Measurements from ENCODE around the gene EXOC6.

Gene EXOC6

GRCh38 chr10:92813979-92814378 lies 34.3 kb upstream of the EXOC6 start:
- H2AFZ ChIP-seq (ENCODE audit: low read depth) = no peak overlapping the region
- no peak for TF ChIP-seq CTCF (conservative IDR thresholded peaks at IDR 0.05; ENCODE audit: low read depth, low read length)
- H3K27ac ChIP-seq = no peak overlapping the region
- no peaks in the 10 kb centered on the region for H3K79me2 ChIP-seq (ENCODE audit: insufficient read depth, low read depth)
- H3K4me3 ChIP-seq (IDR thresholded peaks at IDR 0.05; ENCODE audit: insufficient read depth, low read depth, low read length) = no peak overlapping the region
- H3K4me2 ChIP-seq = no peak overlapping the region
- no peaks in the 10 kb centered on the region for H4K20me1 ChIP-seq (ENCODE audit: insufficient read depth)
- H3K36me3 ChIP-seq (ENCODE audit: insufficient read depth) = no peaks in the 10 kb centered on the region
- peaks cover 9% of the 10 kb centered on the region for H3K4me1 ChIP-seq (ENCODE audit: low read depth, poor library complexity, severe bottlenecking)
- H3K27me3 ChIP-seq (ENCODE audit: insufficient read depth, low read depth) = no peaks in the 10 kb centered on the region
- no peak overlapping the region for H3K9ac ChIP-seq

- H3K4me2 ChIP-seq = no peak overlapping the region
- no peaks in the 10 kb centered on the region for H3K79me2 ChIP-seq (ENCODE audit: insufficient read depth, low read depth)
- H3K4me1 ChIP-seq (ENCODE audit: low read depth, poor library complexity, severe bottlenecking) = peaks cover 1% of the 10 kb centered on the region
- no peaks in the 10 kb centered on the region for H3K36me3 ChIP-seq (ENCODE audit: insufficient read depth)
- no peak overlapping the region for H2AFZ ChIP-seq (ENCODE audit: low read depth)
- no peaks in the 10 kb centered on the region for H3K27me3 ChIP-seq (ENCODE audit: insufficient read depth, low read depth)
- no peak overlapping the region for H3K27ac ChIP-seq
- H4K20me1 ChIP-seq (ENCODE audit: insufficient read depth) = no peaks in the 10 kb centered on the region
- no peak for TF ChIP-seq CTCF (conservative IDR thresholded peaks at IDR 0.05; ENCODE audit: low read depth, low read length)
- no peak overlapping the region for H3K9ac ChIP-seq
- H3K4me3 ChIP-seq (IDR thresholded peaks at IDR 0.05; ENCODE audit: insufficient read depth, low read depth, low read length) = no peak overlapping the region
Measured at GRCh38 chr10:92814790-92815189, 33.5 kb upstream of the EXOC6 start.

GRCh38 chr10:92816091-92816531 lies 32.2 kb upstream of the EXOC6 start:
- H3K9ac ChIP-seq = no peak overlapping the region
- no peaks in the 10 kb centered on the region for H3K36me3 ChIP-seq (ENCODE audit: insufficient read depth)
- TF ChIP-seq CTCF (conservative IDR thresholded peaks at IDR 0.05; ENCODE audit: low read depth, low read length) = no peak
- no peaks in the 10 kb centered on the region for H3K79me2 ChIP-seq (ENCODE audit: insufficient read depth, low read depth)
- H3K4me1 ChIP-seq (ENCODE audit: low read depth, poor library complexity, severe bottlenecking) = no peaks in the 10 kb centered on the region
- no peak overlapping the region for H2AFZ ChIP-seq (ENCODE audit: low read depth)
- H3K4me2 ChIP-seq = no peak overlapping the region
- H3K27ac ChIP-seq = no peak overlapping the region
- no peaks in the 10 kb centered on the region for H4K20me1 ChIP-seq (ENCODE audit: insufficient read depth)
- no peak overlapping the region for H3K4me3 ChIP-seq (IDR thresholded peaks at IDR 0.05; ENCODE audit: insufficient read depth, low read depth, low read length)
- H3K27me3 ChIP-seq (ENCODE audit: insufficient read depth, low read depth) = no peaks in the 10 kb centered on the region

GRCh38 chr10:92822060-92822634 lies 26.2 kb upstream of the EXOC6 start:
- H3K79me2 ChIP-seq (ENCODE audit: insufficient read depth, low read depth) = no peaks in the 10 kb centered on the region
- H2AFZ ChIP-seq (ENCODE audit: low read depth) = no peak overlapping the region
- no peak overlapping the region for H3K4me3 ChIP-seq (IDR thresholded peaks at IDR 0.05; ENCODE audit: insufficient read depth, low read depth, low read length)
- no peak for TF ChIP-seq CTCF (conservative IDR thresholded peaks at IDR 0.05; ENCODE audit: low read depth, low read length)
- H3K27ac ChIP-seq = no peak overlapping the region
- no peak overlapping the region for H3K4me2 ChIP-seq
- H3K9ac ChIP-seq = no peak overlapping the region
- H4K20me1 ChIP-seq (ENCODE audit: insufficient read depth) = no peaks in the 10 kb centered on the region
- H3K27me3 ChIP-seq (ENCODE audit: insufficient read depth, low read depth) = no peaks in the 10 kb centered on the region
- no peaks in the 10 kb centered on the region for H3K4me1 ChIP-seq (ENCODE audit: low read depth, poor library complexity, severe bottlenecking)
- H3K36me3 ChIP-seq (ENCODE audit: insufficient read depth) = no peaks in the 10 kb centered on the region

Measured in KMS-11 (cell line).